OCI-LY7 (cell line): ENCODE measurements around the gene PLA2G4E.

ENCODE experiments used
- EZH2phosphoT487 ChIP-seq: fragments of 200-600 bp; sonication (generic); IDR thresholded peaks from 2 replicates; pipeline ENCODE4 v1.6.1; 2018; ENCODE audit warnings: low read depth, borderline replicate concordance, mild to moderate bottlenecking, mixed run types, antibody characterized with exemption, low read length, moderate library complexity, mixed read lengths
- TF ChIP-seq, protein P1 (sequence below): fragments of 200-600 bp; sonication (generic); conservative IDR thresholded peaks from 2 replicates; pipeline ENCODE4 v1.5.1; 2014; ENCODE audit warnings: mild to moderate bottlenecking, antibody characterized with exemption, low read length, moderate library complexity, mixed read lengths

DNA sequence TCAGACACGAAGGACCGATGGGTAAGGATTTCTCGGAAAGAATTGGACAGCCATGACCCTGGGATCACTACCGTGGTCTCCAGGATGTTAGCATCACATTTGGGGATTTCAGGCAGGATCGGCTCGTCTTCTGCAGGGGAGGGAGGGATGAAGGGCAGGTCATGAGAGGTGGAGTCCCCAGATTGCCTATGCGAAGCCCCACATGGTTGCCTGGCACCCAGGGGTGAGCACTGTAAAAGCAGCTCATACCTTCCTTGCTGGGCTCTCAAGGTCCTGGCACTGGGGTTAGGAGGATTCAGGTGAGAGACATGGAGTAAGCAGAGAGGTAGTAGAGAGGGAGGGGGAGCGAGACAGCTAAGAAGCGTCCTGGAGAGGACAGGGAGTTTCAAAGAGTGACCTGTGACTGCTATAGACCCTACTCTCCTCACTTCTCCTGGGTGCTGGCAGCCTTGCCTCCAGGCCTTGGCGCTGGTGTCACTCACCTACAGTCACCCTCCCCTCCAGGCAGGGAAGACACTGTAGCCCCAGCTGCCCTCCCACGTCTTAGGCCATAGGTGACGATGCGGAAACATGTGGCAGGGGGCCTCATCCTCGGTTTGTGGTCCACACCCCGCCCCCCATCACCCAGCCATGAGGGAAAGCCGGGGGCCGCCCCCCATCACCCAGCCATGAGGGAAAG, 33.5 kb downstream of the PLA2G4E start:
- TF ChIP-seq, protein P1, sequence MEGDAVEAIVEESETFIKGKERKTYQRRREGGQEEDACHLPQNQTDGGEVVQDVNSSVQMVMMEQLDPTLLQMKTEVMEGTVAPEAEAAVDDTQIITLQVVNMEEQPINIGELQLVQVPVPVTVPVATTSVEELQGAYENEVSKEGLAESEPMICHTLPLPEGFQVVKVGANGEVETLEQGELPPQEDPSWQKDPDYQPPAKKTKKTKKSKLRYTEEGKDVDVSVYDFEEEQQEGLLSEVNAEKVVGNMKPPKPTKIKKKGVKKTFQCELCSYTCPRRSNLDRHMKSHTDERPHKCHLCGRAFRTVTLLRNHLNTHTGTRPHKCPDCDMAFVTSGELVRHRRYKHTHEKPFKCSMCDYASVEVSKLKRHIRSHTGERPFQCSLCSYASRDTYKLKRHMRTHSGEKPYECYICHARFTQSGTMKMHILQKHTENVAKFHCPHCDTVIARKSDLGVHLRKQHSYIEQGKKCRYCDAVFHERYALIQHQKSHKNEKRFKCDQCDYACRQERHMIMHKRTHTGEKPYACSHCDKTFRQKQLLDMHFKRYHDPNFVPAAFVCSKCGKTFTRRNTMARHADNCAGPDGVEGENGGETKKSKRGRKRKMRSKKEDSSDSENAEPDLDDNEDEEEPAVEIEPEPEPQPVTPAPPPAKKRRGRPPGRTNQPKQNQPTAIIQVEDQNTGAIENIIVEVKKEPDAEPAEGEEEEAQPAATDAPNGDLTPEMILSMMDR = no peak
- no peak for TF ChIP-seq EZH2phosphoT487
